Lower lobe of right lung (tissue), 2 donors: ENCODE measurements around the gene TTC38. TPM values are rescaled to one million over a fixed set of nuclear protein-coding genes. Genes with fewer than 3 reads are reported as not detected.
"Not testable (repeated sequence)": the region's sequence is repeated elsewhere in the genome, so short reads cannot be mapped to it uniquely, and the experiment has no call there.

Source experiments
- ATAC-seq, 2 donors: fragments of 200-7000 bp; cut with Tn5 transposase; one replicate each; pipeline ENCODE4 v1.9.1; 2020 to 2022; ENCODE audit warnings: mild to moderate bottlenecking in 2 of 2, moderate library complexity in 2 of 2
- DNase-seq: peaks from one replicate; pipeline ENCODE4 v3.0.0-alpha.2; 2020
- H3K27ac ChIP-seq: fragments of 200-600 bp; one replicate; pipeline ENCODE4 v1.8.0; 2022
- H3K27me3 ChIP-seq: fragments of 200-600 bp; one replicate; pipeline ENCODE4 v1.8.0; 2022; ENCODE audit warnings: low read depth
- H3K36me3 ChIP-seq: fragments of 200-600 bp; one replicate; pipeline ENCODE4 v1.8.0; 2022; ENCODE audit warnings: mild to moderate bottlenecking
- H3K4me1 ChIP-seq: fragments of 200-600 bp; one replicate; pipeline ENCODE4 v1.8.0; 2022
- H3K4me3 ChIP-seq: fragments of 200-600 bp; one replicate; pipeline ENCODE4 v1.8.0; 2022; ENCODE audit warnings: mild to moderate bottlenecking
- H3K9me3 ChIP-seq: fragments of 200-600 bp; one replicate; pipeline ENCODE4 v1.8.0; 2022
- intact Hi-C: fragments of 100-400 bp; cut with DNase I; formaldehyde crosslinking; loops from one replicate; pipeline ENCODE4 v1.11.0; 2022
- total RNA-seq: library from RNA; stranded (reverse); fragmentation: NEBNext Ultra II Directional; extraction: Animal tissue kit (Norgen Biotek cat#: 25700); gene quantifications from one replicate; pipeline ENCODE4 v1.2.1, GENCODE V29; 2021
- TF ChIP-seq, protein P1 (sequence below): fragments of 200-600 bp; IDR thresholded peaks from one replicate; pipeline ENCODE4 v1.8.0; 2022; ENCODE audit warnings: antibody characterized with exemption, mild to moderate bottlenecking
- donor health status: DM: no; HTN: yes; CAD: no; lungs with severe emphysema.

TTC38 gene
- total RNA-seq, 1 donor from 2014 or later = 26.8 TPM

- Histone ChIP-seq H3K27me3 (peaks cover 10% of the 10 kb centered on the region), H3K4me1 (peaks cover 11% of the 10 kb centered on the region), H3K4me3 (peak overlapping the region; percentile 32), H3K27ac (no peak overlapping the region), H3K9me3 (no peaks in the 10 kb centered on the region), H3K36me3 (no peaks in the 10 kb centered on the region)
- ATAC-seq (peak; percentile 65 to 67), DNase-seq (peak; percentile 84)
- intact Hi-C loops = no loop called here
- TF ChIP-seq, protein P1, sequence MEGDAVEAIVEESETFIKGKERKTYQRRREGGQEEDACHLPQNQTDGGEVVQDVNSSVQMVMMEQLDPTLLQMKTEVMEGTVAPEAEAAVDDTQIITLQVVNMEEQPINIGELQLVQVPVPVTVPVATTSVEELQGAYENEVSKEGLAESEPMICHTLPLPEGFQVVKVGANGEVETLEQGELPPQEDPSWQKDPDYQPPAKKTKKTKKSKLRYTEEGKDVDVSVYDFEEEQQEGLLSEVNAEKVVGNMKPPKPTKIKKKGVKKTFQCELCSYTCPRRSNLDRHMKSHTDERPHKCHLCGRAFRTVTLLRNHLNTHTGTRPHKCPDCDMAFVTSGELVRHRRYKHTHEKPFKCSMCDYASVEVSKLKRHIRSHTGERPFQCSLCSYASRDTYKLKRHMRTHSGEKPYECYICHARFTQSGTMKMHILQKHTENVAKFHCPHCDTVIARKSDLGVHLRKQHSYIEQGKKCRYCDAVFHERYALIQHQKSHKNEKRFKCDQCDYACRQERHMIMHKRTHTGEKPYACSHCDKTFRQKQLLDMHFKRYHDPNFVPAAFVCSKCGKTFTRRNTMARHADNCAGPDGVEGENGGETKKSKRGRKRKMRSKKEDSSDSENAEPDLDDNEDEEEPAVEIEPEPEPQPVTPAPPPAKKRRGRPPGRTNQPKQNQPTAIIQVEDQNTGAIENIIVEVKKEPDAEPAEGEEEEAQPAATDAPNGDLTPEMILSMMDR = peak; percentile 40
These were observed 5.2 kb upstream of the TTC38 start for GRCh38 chr22:46262449-46263215.

GRCh38 chr22:46263216-46263590 lies 4.6 kb upstream of the TTC38 start, which contains the start of gene PKDREJ:
Gene PKDREJ, minus strand, starts transcription at chr22:46263343. Its CDS starts 21 bp downstream, at chr22:46263322.
- peaks cover 10% of the 10 kb centered on the region for H3K27me3 ChIP-seq
- no peak for DNase-seq
- H3K4me1 ChIP-seq = peaks cover 13% of the 10 kb centered on the region
- H3K27ac ChIP-seq = no peak within 1 kb of the TSS
- TF ChIP-seq, protein P1 = no peak
- H3K36me3 ChIP-seq = no peaks in the 10 kb centered on the region
- intact Hi-C loops = no loop called here
- no peak for ATAC-seq
- peak within 1 kb of the TSS; percentile 32 for H3K4me3 ChIP-seq
- no peaks in the 10 kb centered on the region for H3K9me3 ChIP-seq

DNA sequence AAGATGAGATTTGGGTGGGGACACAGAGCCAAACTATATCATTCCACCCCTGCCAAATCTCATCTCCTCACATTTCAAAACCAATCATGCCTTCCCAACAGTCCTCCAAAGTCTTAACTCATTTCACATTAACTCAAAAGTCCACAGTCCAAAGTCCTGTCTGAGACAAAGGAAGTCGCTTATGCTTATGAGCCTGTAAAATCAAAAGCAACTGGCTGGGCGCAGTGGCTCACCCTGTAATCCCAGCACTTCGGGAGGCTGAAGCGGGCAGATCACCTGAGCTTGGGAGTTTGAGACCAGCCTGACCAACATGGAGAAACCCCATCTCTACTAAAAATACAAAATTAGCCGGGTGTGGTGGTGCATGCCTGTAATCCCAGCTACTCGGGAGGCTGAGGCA lies 3.3 kb upstream of the TTC38 start:
- ATAC-seq, H3K27ac ChIP-seq, H3K9me3 ChIP-seq, intact Hi-C loops, H3K4me3 ChIP-seq, DNase-seq, H3K36me3 ChIP-seq: not testable (repeated sequence)
- peaks cover 10% of the 10 kb centered on the region for H3K27me3 ChIP-seq
- H3K4me1 ChIP-seq = peaks cover 26% of the 10 kb centered on the region

DNA sequence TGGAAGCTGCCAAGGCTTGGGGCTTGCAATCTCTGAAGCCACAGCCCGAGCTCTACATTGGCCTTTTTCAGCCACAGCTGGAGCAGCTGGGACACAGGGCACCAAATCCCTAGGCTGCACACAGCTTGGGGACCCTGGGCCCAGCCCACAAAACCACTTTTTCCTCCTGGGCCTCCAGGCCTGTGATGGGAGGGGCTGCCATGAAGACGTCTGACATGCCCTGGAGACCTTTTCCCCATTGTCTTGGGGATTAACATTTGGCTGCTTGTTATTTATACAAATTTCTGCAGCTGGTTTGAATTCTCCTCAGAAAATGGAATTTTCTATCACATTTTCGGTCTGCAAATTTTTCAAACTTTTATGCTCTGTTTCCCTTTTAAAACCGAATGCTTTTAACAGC lies 2.2 kb upstream of the TTC38 start:
- H3K27ac ChIP-seq, H3K36me3 ChIP-seq, ATAC-seq, DNase-seq, H3K9me3 ChIP-seq, intact Hi-C loops, H3K4me3 ChIP-seq: not testable (repeated sequence)
- Histone ChIP-seq H3K4me1 (peaks cover 29% of the 10 kb centered on the region), H3K27me3 (peaks cover 10% of the 10 kb centered on the region)

DNA sequence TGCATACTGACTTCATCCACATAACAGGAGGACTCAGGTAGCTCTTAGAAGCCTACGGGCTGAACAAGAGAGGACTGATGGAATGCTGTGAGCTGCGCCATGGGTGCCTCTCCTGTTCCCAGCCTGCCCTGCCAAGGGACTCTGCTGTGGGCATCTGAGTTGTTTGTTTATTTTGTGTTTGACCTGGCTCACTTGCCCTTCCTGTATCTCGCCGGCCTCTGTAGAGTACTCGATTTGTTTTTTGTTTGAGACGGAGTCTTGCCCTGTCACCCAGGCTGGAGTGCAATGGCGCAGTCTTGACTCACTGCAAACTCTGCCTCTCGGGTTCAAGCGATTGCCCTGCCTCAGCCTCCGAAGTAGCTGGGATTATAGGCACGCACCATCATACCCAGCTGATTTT lies 1.8 kb downstream of the TTC38 start:
- Histone ChIP-seq H3K27me3 (no peaks in the 10 kb centered on the region), H3K36me3 (peaks cover 30% of the 10 kb centered on the region), H3K4me3 (no peak overlapping the region), H3K27ac (peak overlapping the region; percentile 8), H3K4me1 (peaks cover 25% of the 10 kb centered on the region), H3K9me3 (no peaks in the 10 kb centered on the region)
- TF ChIP-seq, protein P1 = no peak
- DNase-seq = no peak
- intact Hi-C loops = no loop called here
- peak in 1 of 2 donors; percentile 4 for ATAC-seq

GRCh38 chr22:46272196-46272595 lies 4.4 kb downstream of the TTC38 start:
- ATAC-seq (no peak), DNase-seq (no peak)
- H3K36me3 ChIP-seq = peaks cover 52% of the 10 kb centered on the region
- TF ChIP-seq, protein P1 = no peak
- intact Hi-C loops = no loop called here
- no peaks in the 10 kb centered on the region for H3K9me3 ChIP-seq
- no peak overlapping the region for H3K4me3 ChIP-seq
- H3K27me3 ChIP-seq = no peaks in the 10 kb centered on the region
- H3K4me1 ChIP-seq = peaks cover 20% of the 10 kb centered on the region
- no peak overlapping the region for H3K27ac ChIP-seq
